GM19463 (cell line): ENCODE results near the gene CNDP1.
A peak's percentile ranks its signal among the peaks of the same experiment; 100 is the strongest.
"Not testable (repeated sequence)": the region's sequence is repeated elsewhere in the genome, so short reads cannot be mapped to it uniquely, and the experiment has no call there.

ENCODE experiments used
- ATAC-seq: cut with Tn5 transposase; IDR thresholded peaks from one replicate; pipeline ENCODE4 v1.9.1; 2021; ENCODE audit warnings: mild to moderate bottlenecking, moderate library complexity; ENCODE audit not compliant: unreplicated experiment

CNDP1 gene

GRCh38 chr18:74520096-74520833 lies 14.0 kb upstream of the CNDP1 start:
- ATAC-seq, result no peak

DNA sequence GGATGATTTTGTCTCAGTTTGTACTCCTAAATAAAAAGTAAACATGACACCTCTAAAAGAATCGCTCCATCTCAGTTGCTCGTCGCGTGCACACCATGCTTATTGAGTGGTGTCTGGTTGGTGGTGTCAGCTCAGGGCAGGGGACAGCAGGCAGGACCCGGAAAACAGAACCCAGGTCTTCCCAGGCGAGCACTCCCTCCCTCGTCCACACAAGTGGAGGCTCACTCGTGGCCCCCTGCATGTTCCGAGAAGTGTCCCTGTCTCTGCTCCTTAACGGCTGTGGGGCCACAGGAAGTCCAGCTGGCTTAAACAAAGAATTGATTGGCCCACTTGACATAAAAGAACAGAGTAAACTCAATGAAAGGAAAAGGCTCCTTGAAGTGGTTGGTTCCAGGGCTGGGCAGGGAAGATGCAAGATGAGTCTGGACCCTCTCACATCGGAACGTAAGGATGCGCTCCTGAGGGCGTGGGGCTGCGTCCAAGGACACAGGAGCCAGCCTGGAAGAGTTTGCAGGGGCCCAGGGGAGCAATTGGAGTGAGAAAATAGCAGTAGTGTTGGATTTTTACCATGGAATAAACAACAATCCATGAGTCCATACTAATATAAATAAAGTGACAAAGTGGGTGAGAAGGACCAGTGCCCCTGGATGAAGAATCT lies 13.1 kb upstream of the CNDP1 start:
- ATAC-seq, result no peak

DNA sequence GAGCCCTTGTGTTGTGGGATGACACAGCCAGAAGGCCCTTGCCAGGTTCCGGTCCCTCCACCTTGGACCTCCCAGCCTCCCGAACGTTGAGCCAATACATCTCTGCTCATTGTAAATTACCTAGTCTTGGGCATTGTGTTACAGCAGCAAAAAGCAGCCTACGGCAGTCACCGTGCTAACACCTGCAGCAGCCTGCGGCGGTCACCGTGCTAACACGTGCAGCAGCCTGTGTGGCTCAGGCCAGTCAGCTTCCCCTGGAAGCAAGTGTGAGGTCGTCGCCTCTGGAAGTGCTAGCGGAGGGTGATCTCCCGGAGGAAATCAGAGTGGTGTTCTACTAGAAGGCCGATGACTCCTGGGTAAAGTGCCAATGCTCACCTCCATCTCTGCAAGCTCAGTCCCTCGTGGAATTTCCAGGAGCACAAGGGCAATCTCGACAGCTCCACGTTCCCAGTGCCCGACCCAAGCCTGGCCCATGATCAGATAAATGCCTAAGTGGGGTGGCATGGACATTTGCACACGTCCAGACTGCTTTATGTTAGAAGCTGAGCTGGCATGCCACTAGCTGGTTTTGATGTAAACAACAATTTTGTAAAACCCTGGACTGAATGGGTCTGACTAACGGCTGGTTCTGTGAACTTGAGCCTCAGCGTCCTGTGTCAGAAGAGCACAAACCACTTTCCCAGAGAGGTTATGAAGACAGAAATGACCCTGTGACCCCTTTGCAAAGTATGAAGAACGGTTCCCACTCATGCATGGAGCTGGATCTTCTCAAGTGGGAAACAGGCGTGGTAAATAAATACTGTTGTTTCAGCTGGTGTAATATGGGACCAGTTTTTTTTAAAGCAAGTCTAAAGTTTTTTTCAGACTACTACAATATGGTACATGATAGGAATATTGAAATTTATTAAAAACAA lies 11.4 kb upstream of the CNDP1 start:
- ATAC-seq, result no peak

- ATAC-seq, result no peak
Measured at GRCh38 chr18:74524097-74524496, 10.2 kb upstream of the CNDP1 start.

DNA sequence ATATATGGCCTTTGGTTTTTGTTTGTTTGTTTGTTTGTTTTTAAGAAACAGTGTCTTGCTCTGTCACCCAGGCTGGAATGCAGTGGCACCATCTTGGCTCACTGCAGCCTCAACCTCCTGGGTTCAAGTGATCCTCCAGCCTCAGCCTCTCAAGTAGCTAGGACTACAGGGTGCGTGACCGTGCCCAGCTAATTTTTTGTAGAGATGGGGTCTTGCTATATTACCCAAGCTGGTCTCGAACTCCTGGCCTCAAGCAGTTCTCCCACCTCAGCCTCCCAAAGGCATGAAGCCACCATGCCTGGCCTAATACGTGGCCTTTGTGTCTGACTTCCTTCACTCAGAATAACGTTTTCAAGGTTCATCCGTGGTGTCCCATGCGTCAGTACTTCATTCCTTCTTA lies 9.4 kb upstream of the CNDP1 start:
- not testable (repeated sequence) for ATAC-seq

- no peak for ATAC-seq
Measured at GRCh38 chr18:74525741-74526140, 8.6 kb upstream of the CNDP1 start.

DNA sequence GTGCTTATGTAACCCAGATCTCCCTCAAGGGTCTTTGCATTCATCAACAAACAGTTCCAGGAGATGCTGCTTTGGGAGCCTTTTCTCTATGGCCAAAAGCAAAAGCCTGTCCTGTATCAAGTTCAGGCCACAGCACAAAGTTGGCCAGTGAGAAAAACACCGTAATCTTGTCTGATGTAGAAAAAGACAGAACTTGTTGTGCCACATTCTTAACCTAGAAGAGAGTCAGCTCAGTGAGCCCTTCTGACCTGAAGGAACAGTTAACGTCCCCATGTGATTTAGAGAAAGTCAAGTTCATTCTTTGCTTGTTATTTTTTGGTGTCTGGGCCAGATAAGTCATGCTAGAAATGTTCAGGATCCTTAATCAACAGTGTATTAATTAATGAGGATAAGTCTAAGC lies 7.8 kb upstream of the CNDP1 start:
- no peak for ATAC-seq

DNA sequence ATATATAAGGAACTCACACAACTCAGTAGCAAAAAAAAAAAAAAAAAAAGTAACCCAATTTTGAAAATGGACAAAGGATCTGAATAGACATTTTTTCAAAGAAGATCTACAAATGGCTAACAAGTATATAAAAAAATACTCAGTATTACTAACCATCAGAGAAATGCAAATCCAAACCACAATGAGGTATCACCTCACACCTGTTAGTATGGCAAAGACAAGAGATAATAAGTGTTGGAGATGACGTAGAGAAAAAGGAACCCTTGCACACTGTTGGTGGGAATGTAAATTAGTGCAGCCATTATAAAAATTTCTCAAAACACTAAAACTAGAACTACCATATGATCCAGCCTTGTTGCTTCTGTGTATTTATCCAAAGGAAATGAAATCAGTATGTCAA lies 5.8 kb upstream of the CNDP1 start:
- ATAC-seq, result peak; percentile 63

DNA sequence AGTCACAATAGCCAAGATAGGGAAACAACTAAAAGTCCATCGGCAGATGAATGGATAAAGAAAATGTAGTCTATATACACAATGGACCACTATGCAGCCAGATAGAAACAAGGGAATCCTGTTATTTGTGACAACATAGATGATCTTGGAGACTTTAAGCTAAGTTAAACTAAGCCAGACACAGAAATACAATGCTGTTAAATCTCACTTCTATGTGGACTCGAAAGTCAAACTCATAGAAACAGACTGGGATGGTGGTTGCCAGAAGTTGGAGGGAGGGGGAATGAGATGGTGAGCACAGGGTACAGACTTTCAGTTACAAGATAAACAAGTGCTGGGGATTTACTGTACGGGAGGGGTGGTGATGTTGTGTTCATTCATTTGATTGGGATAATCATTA lies 5.4 kb upstream of the CNDP1 start:
- no peak for ATAC-seq

DNA sequence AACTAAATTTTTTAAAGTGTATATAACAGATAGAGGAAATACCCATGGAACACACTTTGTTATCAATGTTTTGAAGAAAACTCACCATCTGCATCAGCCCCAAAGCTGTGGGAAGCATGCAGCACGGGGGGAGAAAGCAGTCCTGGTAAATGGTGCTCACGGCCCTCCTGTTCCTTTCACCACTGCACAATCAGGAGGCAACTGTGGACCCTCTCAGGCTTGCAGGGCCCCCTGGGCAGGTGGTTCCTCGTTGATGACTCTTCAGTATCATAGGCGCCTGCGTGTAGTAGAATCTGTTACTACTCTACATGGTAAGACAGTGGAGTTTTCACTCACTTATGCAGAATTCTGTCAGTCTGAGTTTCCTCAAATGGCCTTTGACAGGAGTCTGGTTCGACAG lies 4.9 kb upstream of the CNDP1 start:
- no peak for ATAC-seq

DNA sequence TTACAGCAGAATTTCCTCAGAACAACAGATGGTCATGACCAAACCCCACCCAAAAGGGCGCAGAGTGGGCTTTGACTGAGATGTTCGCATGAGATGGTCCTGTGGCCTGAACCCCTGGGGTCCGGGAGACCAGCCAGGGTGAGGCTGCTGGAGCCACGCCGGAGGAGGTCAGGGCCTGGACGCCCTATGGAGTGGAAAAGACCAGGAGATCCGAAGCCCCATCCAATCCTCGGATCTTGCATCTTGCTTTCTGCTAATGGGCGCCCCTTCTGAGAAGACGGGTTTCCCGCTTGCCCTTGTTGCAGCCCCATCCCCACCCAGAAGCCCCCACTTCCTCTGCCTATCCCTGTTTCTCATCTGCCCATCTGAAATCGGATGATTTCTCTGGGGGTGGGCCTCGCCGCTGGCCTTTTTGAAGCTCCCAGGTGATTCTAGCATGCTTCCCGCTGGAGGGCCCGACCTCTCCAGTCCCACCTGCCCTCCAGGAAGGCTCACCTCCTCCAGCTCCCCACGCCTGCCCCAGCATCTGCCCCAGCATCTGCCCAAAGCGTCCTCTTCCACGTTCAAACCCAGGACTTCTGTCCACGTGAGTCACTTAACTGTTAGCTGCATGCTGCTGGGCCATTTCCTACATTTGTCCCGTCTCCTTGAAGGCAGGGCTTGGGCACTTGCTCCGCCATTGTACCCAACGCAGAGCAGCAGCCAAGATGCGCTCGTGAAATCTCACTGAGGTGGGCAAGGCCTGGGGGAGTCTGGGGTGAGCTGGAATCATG lies 4.3 kb upstream of the CNDP1 start:
- no peak for ATAC-seq

DNA sequence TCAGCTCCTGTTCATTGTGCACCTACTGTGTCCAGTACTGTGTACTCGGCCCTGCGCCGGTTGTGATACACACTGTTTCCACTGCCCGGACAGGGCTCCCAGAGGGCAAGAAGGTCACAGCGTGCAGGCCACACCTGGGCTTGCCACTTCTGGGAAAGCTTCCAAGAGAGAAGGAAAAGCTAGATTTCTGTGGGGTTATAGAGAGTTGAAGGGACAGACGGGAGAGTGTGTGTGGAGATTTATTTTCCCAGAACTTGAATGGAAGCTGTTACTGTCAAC lies 3.8 kb upstream of the CNDP1 start:
- ATAC-seq, result no peak

DNA sequence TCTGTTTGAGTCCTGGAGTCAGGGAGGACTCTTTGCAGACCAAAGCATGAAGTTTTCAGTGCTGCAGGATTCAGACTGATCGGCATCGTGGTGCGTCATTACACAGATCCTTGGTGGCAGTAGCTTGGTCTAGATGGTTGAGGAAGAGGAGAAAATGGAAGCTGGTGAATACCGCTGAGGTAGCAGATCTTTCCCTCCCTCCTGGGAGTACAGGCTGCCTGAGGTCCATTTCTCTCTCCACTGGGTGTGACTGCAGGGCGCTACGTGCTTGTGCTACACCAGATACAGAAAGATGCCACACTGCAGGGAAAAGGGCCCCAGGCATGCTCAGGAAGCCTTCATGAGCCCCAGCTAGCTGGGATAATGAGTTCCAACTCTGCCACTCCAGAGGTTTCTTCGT lies 3.3 kb upstream of the CNDP1 start:
- ATAC-seq, result no peak

- no peak for ATAC-seq
Measured at GRCh38 chr18:74532511-74533025, 1.7 kb upstream of the CNDP1 start.

- ATAC-seq, result no peak
Measured at GRCh38 chr18:74533666-74534065, 634 bp upstream of the CNDP1 start.

- ATAC-seq, result peak; percentile 77
Measured at GRCh38 chr18:74534981-74535649, 815 bp downstream of the CNDP1 start.

DNA sequence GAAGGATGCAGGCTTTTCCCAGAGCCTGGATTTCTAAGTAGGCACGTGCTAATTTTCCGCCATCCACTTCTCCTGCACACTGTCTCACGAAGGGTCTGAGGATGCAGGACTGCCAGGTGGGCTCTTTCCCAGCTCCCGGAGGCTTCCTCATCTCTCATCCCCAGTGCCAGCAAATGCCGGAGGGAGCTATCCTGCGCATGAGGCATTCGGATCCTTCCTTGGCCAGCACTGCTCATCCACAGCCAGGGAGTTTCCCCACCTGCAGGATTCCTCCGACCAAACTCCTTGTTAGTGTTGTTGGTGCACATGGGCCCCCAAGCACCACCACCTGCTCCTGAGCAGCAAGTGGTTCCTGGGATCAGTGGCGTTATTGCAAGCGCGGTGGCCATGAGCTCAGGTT lies 5.0 kb downstream of the CNDP1 start:
- ATAC-seq, result no peak

DNA sequence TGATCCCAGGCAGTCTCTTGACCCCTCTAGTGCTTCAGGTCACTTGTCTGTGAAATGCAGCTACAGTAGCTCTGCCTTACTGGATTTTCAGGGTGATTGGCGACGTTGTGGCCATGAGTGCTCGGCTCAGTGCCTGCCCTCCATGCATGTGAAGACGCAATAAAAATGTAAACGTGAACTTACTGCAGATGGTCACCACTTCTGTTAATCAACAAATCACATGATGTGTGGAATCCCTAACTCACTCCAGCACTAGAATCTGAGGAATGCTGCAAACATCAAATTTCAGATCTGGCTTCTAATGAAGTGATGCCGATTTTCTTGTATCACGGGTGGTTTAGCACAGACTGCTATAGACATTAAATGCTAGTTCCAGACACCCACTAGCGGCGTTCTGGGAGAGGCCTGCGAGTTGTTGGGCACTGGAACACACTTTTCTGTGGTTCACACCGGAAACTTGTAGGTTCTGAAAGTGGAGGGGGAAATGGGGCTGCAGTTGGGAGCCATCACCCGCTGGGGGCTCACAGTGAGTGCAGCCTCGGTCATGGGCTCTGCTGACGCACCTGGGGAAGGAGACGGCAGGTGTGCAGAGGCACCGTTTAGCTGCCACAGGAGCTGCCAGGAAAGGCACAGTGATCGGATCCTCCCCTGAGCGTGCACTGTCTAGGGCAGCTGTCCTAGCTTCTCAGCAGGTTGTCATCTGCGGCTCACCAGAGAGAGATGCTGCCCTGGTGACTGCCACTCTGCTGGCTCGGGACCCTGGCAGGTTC lies 6.5 kb downstream of the CNDP1 start:
- no peak for ATAC-seq

DNA sequence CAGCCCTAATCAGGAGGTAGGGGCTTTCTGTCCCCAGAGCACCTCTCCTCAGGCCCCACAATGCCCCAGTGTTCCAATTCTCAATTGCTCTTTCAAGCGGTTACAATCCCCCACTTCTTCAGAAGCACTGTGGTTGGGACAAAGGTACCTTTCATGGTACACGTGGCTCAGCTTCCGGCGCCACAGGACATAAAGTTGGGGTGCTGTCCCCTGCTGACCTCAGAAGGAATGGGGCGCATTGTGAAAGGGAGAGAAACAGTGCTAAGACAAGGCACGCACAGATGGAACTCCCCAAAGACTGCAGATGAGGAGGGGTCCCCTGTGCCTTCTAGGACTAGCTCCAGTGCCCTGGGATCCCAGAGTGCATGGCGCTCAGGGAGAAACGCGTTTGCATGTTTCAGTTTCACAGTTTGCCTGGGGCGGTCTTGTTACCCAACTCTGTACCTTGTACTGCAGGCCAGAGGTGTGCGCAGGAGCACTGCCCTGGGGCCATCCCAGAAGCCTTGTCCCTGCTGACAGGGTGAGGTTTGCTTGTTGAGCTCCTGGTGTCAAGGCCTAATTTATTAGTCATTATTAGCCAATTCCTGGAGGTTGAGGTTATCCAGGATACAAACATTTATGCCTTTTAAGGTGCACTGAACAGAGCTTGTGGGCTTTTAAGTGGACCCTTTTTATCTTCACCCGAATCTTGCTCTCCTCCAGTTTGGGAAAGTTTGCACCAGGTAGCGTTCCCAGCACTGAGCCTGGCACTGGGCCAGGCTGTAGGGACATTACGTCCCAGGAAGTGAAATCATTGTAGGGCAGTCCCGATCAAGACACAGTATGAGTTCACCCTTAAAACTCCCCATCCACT lies 7.6 kb downstream of the CNDP1 start:
- ATAC-seq, result no peak
